Mesothelial cell of epicardium (in vitro differentiated cells): Measurements from ENCODE around the gene LHX6. TPM values are rescaled to one million over a fixed set of nuclear protein-coding genes. Genes with fewer than 3 reads are reported as not detected.

Experiments used
- DNase-seq, 2 experiments: peaks; one replicate each; pipeline ENCODE4 v3.0.0; 2021; ENCODE audit warnings: low spot score in 2 of 2; ENCODE audit not compliant: unreplicated experiment in 2 of 2
- H3K27ac Mint-ChIP-seq: 2 replicates; pipeline ENCODE4 v1.8.0; 2021; ENCODE audit warnings: mixed read lengths
- H3K27me3 Mint-ChIP-seq: 2 replicates; pipeline ENCODE4 v1.8.0; 2021; ENCODE audit warnings: low read depth, mixed read lengths
- H3K36me3 Mint-ChIP-seq: 2 replicates; pipeline ENCODE4 v1.8.0; 2021; ENCODE audit warnings: mixed read lengths
- H3K4me1 Mint-ChIP-seq: 2 replicates; pipeline ENCODE4 v1.8.0; 2021; ENCODE audit warnings: mixed read lengths
- H3K4me3 Mint-ChIP-seq: 2 replicates; pipeline ENCODE4 v1.8.0; 2021; ENCODE audit warnings: mild to moderate bottlenecking, moderate library complexity, mixed read lengths
- H3K9me3 Mint-ChIP-seq: 2 replicates; pipeline ENCODE4 v1.8.0; 2021; ENCODE audit warnings: mixed read lengths
- CTCF ChIP-seq: fragments of 200-600 bp; sonication (generic); IDR thresholded peaks from one replicate; pipeline ENCODE4 v1.5.0; 2021; ENCODE audit warnings: antibody characterized with exemption; ENCODE audit not compliant: unreplicated experiment
- total RNA-seq: library from RNA; stranded (reverse); gene quantifications from 3 replicates; pipeline ENCODE4 v1.2.1, GENCODE V29; 2021

LHX6 gene
- total RNA-seq, 1 donor from 2014 or later: 0.09 TPM

- H3K36me3 Mint-ChIP-seq: peaks cover 4% of the 10 kb centered on the region
- H3K27me3 Mint-ChIP-seq: no peaks in the 10 kb centered on the region
- no peaks in the 10 kb centered on the region for H3K9me3 Mint-ChIP-seq
- peak overlapping the region; percentile 98 for H3K4me3 Mint-ChIP-seq
- peak overlapping the region; percentile 99 for H3K27ac Mint-ChIP-seq
- DNase-seq: no peak
- no peak for TF ChIP-seq CTCF
- peaks cover 29% of the 10 kb centered on the region for H3K4me1 Mint-ChIP-seq
Observed at GRCh38 chr9:122265149-122265915, 36.6 kb upstream of the LHX6 start.

GRCh38 chr9:122264360-122265148, 35.8 kb upstream of the LHX6 start, which contains the start of the genes MRRF and RBM18:
Gene MRRF (plus strand): TSS chr9:122264882. CDS start chr9:122270892, 6,010 bp downstream.
Gene RBM18 (minus strand): TSS chr9:122264840. CDS start chr9:122261492, 3,348 bp downstream.
- Mint-ChIP-seq H3K4me1 (peaks cover 29% of the 10 kb centered on the region), H3K9me3 (no peaks in the 10 kb centered on the region), H3K27ac (peak within 1 kb of the TSS; percentile 99), H3K4me3 (peak within 1 kb of the TSS; percentile 98), H3K27me3 (no peaks in the 10 kb centered on the region), H3K36me3 (peaks cover 4% of the 10 kb centered on the region)
- TF ChIP-seq CTCF: no peak
- peak; percentile 82 to 96 for DNase-seq

- Mint-ChIP-seq H3K27me3 (no peaks in the 10 kb centered on the region), H3K9me3 (no peaks in the 10 kb centered on the region), H3K4me3 (peak overlapping the region; percentile 98), H3K36me3 (peaks cover 7% of the 10 kb centered on the region), H3K4me1 (peaks cover 29% of the 10 kb centered on the region), H3K27ac (peak overlapping the region; percentile 99)
- no peak for DNase-seq
- TF ChIP-seq CTCF: no peak
Observed at GRCh38 chr9:122263699-122264349, 35.1 kb upstream of the LHX6 start.

GRCh38 chr9:122262073-122262472, 33.3 kb upstream of the LHX6 start:
- TF ChIP-seq CTCF: no peak
- H3K4me3 Mint-ChIP-seq: peak overlapping the region; percentile 26
- peaks cover 7% of the 10 kb centered on the region for H3K36me3 Mint-ChIP-seq
- no peaks in the 10 kb centered on the region for H3K27me3 Mint-ChIP-seq
- DNase-seq: no peak
- H3K4me1 Mint-ChIP-seq: peaks cover 29% of the 10 kb centered on the region
- H3K27ac Mint-ChIP-seq: peak overlapping the region; percentile 43
- H3K9me3 Mint-ChIP-seq: no peaks in the 10 kb centered on the region

- Mint-ChIP-seq H3K9me3 (no peaks in the 10 kb centered on the region), H3K4me3 (peak overlapping the region; percentile 7), H3K4me1 (peaks cover 29% of the 10 kb centered on the region), H3K27ac (no peak overlapping the region), H3K36me3 (peaks cover 7% of the 10 kb centered on the region), H3K27me3 (no peaks in the 10 kb centered on the region)
- DNase-seq: no peak
- TF ChIP-seq CTCF: no peak
Observed at GRCh38 chr9:122261469-122261881, 32.7 kb upstream of the LHX6 start.
